Activated CD4-positive, alpha-beta T cell treated with anti-CD3 and anti-CD28 coated beads, Interleukin-2, amount 10 ng/mL, durations not matched to agents 24 days and 14 days (primary cell): ENCODE measurements around the gene KIAA1328. TPM values are rescaled to one million over a fixed set of nuclear protein-coding genes. Genes with fewer than 3 reads are reported as not detected.

Source experiments
- DNase-seq: peaks from one replicate; pipeline ENCODE4 v3.0.0; 2022
- H3K27ac Mint-ChIP-seq: one replicate; pipeline ENCODE4 v1.8.0; 2022; ENCODE audit warnings: mild to moderate bottlenecking, mixed read lengths
- H3K27me3 Mint-ChIP-seq: one replicate; pipeline ENCODE4 v1.8.0; 2022; ENCODE audit warnings: mixed read lengths
- H3K36me3 Mint-ChIP-seq: one replicate; pipeline ENCODE4 v1.8.0; 2022; ENCODE audit warnings: low read depth, mild to moderate bottlenecking, mixed read lengths
- H3K4me1 Mint-ChIP-seq: one replicate; pipeline ENCODE4 v1.8.0; 2021; ENCODE audit warnings: mixed read lengths
- H3K4me3 Mint-ChIP-seq: one replicate; pipeline ENCODE4 v1.8.0; 2022; ENCODE audit warnings: mild to moderate bottlenecking, moderate library complexity, mixed read lengths
- H3K9me3 Mint-ChIP-seq: one replicate; pipeline ENCODE4 v1.8.0; 2021; ENCODE audit warnings: mixed read lengths
- intact Hi-C: fragments of 100-400 bp; cut with micrococcal nuclease; formaldehyde crosslinking; loops from one replicate; pipeline ENCODE4 v1.15.1; 2023
- total RNA-seq: library from RNA; stranded (reverse); gene quantifications from 2 replicates; pipeline ENCODE4 v1.2.3, GENCODE V29; 2022

The KIAA1328 gene
- 7.3 and 7.6 TPM in 2 replicates for total RNA-seq

GRCh38 chr18:36828630-36829361, at the start of gene KIAA1328, which contains the start of gene TPGS2:
Gene KIAA1328 (plus strand): TSS chr18:36829127. CDS start chr18:36829139, 12 bp downstream.
Gene TPGS2 (minus strand): TSS chr18:36829002. CDS start chr18:36828767, 235 bp downstream.
- Mint-ChIP-seq H3K4me1 (peaks cover 45% of the 10 kb centered on the region), H3K4me3 (peak within 1 kb of the TSS; percentile 83), H3K27me3 (no peaks in the 10 kb centered on the region), H3K36me3 (peaks cover 15% of the 10 kb centered on the region), H3K27ac (peak within 1 kb of the TSS; percentile 98), H3K9me3 (no peaks in the 10 kb centered on the region)
- DNase-seq: peak; percentile 97
- intact Hi-C loops: loop anchor here (1.0 to 10.0 kb wide), 5 partner anchors 66 to 1964 kb away; partner anchors contain the start of genes ELP2, RPRD1A and SLC39A6

GRCh38 chr18:36780748-36781147, 48.2 kb upstream of the KIAA1328 start:
- Mint-ChIP-seq H3K27me3 (no peaks in the 10 kb centered on the region), H3K4me1 (no peaks in the 10 kb centered on the region)
- DNase-seq: no peak

GRCh38 chr18:36782710-36783109, 46.2 kb upstream of the KIAA1328 start:
- DNase-seq: no peak
- peak overlapping the region; percentile 7 for H3K27ac Mint-ChIP-seq
- intact Hi-C loops: no loop called here
- H3K4me1 Mint-ChIP-seq: no peaks in the 10 kb centered on the region
- H3K9me3 Mint-ChIP-seq: no peaks in the 10 kb centered on the region
- H3K4me3 Mint-ChIP-seq: no peak overlapping the region
- H3K36me3 Mint-ChIP-seq: peaks cover 23% of the 10 kb centered on the region
- H3K27me3 Mint-ChIP-seq: no peaks in the 10 kb centered on the region

More at GRCh38 chr18:36780748-36781147, 48.2 kb upstream of the KIAA1328 start:
- Mint-ChIP-seq H3K9me3 (no peaks in the 10 kb centered on the region), H3K27ac (no peak overlapping the region), H3K4me3 (no peak overlapping the region), H3K36me3 (peaks cover 19% of the 10 kb centered on the region)
- intact Hi-C loops: no loop called here

GRCh38 chr18:36783792-36784191, 45.1 kb upstream of the KIAA1328 start:
- H3K4me1 Mint-ChIP-seq: no peaks in the 10 kb centered on the region
- no peak for DNase-seq
- no peaks in the 10 kb centered on the region for H3K27me3 Mint-ChIP-seq
- intact Hi-C loops: no loop called here
- no peak overlapping the region for H3K27ac Mint-ChIP-seq
- peaks cover 23% of the 10 kb centered on the region for H3K36me3 Mint-ChIP-seq
- no peak overlapping the region for H3K4me3 Mint-ChIP-seq
- H3K9me3 Mint-ChIP-seq: no peaks in the 10 kb centered on the region

GRCh38 chr18:36786686-36787085, 42.2 kb upstream of the KIAA1328 start:
- Mint-ChIP-seq H3K4me3 (no peak overlapping the region), H3K36me3 (peaks cover 35% of the 10 kb centered on the region), H3K27me3 (no peaks in the 10 kb centered on the region), H3K4me1 (no peaks in the 10 kb centered on the region), H3K27ac (no peak overlapping the region), H3K9me3 (peaks cover 12% of the 10 kb centered on the region)
- DNase-seq: no peak
- intact Hi-C loops: no loop called here

GRCh38 chr18:36792634-36793283, 36.2 kb upstream of the KIAA1328 start:
- peaks cover 56% of the 10 kb centered on the region for H3K36me3 Mint-ChIP-seq
- DNase-seq: no peak
- peaks cover 12% of the 10 kb centered on the region for H3K9me3 Mint-ChIP-seq
- H3K27ac Mint-ChIP-seq: no peak overlapping the region
- no peaks in the 10 kb centered on the region for H3K4me1 Mint-ChIP-seq
- intact Hi-C loops: no loop called here
- H3K4me3 Mint-ChIP-seq: no peak overlapping the region
- H3K27me3 Mint-ChIP-seq: no peaks in the 10 kb centered on the region

- intact Hi-C loops: no loop called here
- Mint-ChIP-seq H3K27ac (no peak overlapping the region), H3K4me3 (no peak overlapping the region), H3K9me3 (no peaks in the 10 kb centered on the region), H3K4me1 (no peaks in the 10 kb centered on the region), H3K27me3 (no peaks in the 10 kb centered on the region), H3K36me3 (peaks cover 54% of the 10 kb centered on the region)
- no peak for DNase-seq
Observed at GRCh38 chr18:36798738-36799473, 30.0 kb upstream of the KIAA1328 start.

- Mint-ChIP-seq H3K36me3 (peaks cover 54% of the 10 kb centered on the region), H3K4me1 (peaks cover 4% of the 10 kb centered on the region), H3K27me3 (no peaks in the 10 kb centered on the region), H3K4me3 (no peak overlapping the region), H3K9me3 (no peaks in the 10 kb centered on the region), H3K27ac (no peak overlapping the region)
- no peak for DNase-seq
- intact Hi-C loops: no loop called here
Observed at GRCh38 chr18:36805105-36805504, 23.8 kb upstream of the KIAA1328 start.

GRCh38 chr18:36808681-36809080, 20.2 kb upstream of the KIAA1328 start:
- H3K27me3 Mint-ChIP-seq: no peaks in the 10 kb centered on the region
- no peak overlapping the region for H3K27ac Mint-ChIP-seq
- H3K4me1 Mint-ChIP-seq: peaks cover 7% of the 10 kb centered on the region
- intact Hi-C loops: loop anchor here (1.0 kb wide), 1 partner anchor 120 kb away; no protein-coding TSS in a partner anchor
- no peak overlapping the region for H3K4me3 Mint-ChIP-seq
- DNase-seq: no peak
- peaks cover 39% of the 10 kb centered on the region for H3K36me3 Mint-ChIP-seq
- H3K9me3 Mint-ChIP-seq: no peaks in the 10 kb centered on the region

- Mint-ChIP-seq H3K36me3 (peaks cover 31% of the 10 kb centered on the region), H3K4me3 (no peak overlapping the region), H3K27me3 (no peaks in the 10 kb centered on the region), H3K9me3 (no peaks in the 10 kb centered on the region), H3K4me1 (peaks cover 9% of the 10 kb centered on the region), H3K27ac (no peak overlapping the region)
- intact Hi-C loops: loop anchor here (1.0 kb wide), 1 partner anchor 121 kb away; no protein-coding TSS in a partner anchor
- DNase-seq: peak; percentile 82
Observed at GRCh38 chr18:36809590-36810381, 19.1 kb upstream of the KIAA1328 start.

GRCh38 chr18:36811430-36811829, 17.5 kb upstream of the KIAA1328 start:
- Mint-ChIP-seq H3K27me3 (no peaks in the 10 kb centered on the region), H3K9me3 (no peaks in the 10 kb centered on the region), H3K4me1 (peaks cover 9% of the 10 kb centered on the region), H3K27ac (no peak overlapping the region), H3K36me3 (peaks cover 25% of the 10 kb centered on the region), H3K4me3 (no peak overlapping the region)
- no peak for DNase-seq
- intact Hi-C loops: no loop called here

- intact Hi-C loops: no loop called here
- peaks cover 9% of the 10 kb centered on the region for H3K4me1 Mint-ChIP-seq
Observed at GRCh38 chr18:36811955-36812354, 17.0 kb upstream of the KIAA1328 start.

GRCh38 chr18:36812678-36813077, 16.2 kb upstream of the KIAA1328 start:
- no peak overlapping the region for H3K27ac Mint-ChIP-seq
- no peaks in the 10 kb centered on the region for H3K27me3 Mint-ChIP-seq
- no peak for DNase-seq
- H3K4me3 Mint-ChIP-seq: no peak overlapping the region
- H3K36me3 Mint-ChIP-seq: peaks cover 24% of the 10 kb centered on the region
- no peaks in the 10 kb centered on the region for H3K9me3 Mint-ChIP-seq
- peaks cover 9% of the 10 kb centered on the region for H3K4me1 Mint-ChIP-seq
- intact Hi-C loops: no loop called here

More at GRCh38 chr18:36811955-36812354, 17.0 kb upstream of the KIAA1328 start:
- peaks cover 25% of the 10 kb centered on the region for H3K36me3 Mint-ChIP-seq
- H3K4me3 Mint-ChIP-seq: no peak overlapping the region
- no peak overlapping the region for H3K27ac Mint-ChIP-seq
- DNase-seq: no peak
- H3K9me3 Mint-ChIP-seq: no peaks in the 10 kb centered on the region
- H3K27me3 Mint-ChIP-seq: no peaks in the 10 kb centered on the region
